ENCODE measurements around the gene EEF1G.

EEF1G gene

GRCh38 chr11:62539238-62539925, 34.3 kb downstream of the EEF1G start:
- no peak for DNase-seq (ENCODE audit: low read depth)

DNA sequence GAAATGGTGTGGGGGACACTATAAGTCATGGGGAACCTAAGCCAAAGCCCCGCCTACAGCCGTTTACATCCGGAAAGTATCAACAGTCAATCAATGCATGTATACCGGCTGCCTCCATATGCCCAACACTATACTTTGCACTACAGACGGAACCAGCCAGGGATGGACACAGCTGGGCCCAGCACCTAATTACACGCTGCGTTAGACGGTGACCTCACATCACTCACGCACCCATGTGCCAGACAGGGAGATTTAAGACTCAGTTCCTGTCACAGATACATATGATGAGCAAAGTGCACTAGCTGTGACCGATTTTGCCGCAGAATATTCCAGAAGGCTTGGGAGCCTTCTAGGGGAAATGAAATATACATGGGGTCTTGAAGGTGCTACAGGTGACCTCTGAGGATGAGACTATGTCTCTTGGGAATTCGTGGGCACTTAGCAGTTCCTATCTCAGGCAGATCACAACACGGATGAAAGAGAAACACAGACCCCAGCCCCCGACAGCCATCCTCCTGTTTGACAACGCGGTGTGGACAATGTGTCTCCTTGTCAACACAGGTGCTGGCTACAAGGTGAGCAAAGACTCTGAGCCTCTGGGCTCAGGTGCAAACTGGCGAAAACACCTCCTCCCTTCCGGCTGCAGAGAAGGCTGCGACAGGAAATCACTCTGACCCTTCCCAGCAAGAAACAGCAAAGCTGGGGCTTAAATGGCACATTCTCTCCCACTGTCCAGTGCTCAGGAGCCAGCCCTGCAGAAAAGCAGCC, 35.0 kb downstream of the EEF1G start:
- DNase-seq (ENCODE audit: low read depth), result no peak

DNA sequence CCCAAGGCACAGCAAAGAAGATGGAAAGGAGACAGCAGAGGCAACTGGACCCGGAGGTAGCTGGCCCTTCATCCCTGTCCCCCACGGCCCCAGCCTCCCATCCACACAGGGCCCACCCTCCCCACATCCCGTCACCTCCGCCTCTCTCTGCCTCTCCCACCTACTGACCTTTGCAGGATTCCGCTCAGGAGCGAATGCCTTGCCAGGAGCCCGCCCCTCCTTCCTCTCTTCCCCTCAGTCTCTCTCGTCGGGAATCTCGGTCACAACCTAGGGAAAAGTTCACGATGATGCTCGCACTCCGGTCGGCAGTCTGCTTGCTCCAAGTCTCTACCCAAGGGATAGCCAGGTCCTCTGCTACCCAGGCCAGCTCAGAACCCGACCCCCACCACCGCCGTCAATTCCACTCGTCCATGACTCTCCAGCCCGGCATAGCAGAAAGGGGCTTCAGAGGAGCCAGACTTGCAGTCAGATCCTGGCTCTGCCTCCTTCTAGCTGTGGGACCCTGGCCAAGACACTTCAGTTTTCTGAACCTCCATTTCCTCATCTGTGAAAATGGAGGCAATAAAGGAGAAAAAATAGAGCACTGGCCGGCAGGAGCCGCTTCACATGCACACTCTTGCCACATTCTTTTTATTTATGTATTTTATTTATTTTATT, 37.3 kb downstream of the EEF1G start:
- DNase-seq (ENCODE audit: low read depth), result no peak

- DNase-seq (ENCODE audit: low read depth), result no peak
Observed at GRCh38 chr11:62535802-62536201, 37.9 kb downstream of the EEF1G start.

DNA sequence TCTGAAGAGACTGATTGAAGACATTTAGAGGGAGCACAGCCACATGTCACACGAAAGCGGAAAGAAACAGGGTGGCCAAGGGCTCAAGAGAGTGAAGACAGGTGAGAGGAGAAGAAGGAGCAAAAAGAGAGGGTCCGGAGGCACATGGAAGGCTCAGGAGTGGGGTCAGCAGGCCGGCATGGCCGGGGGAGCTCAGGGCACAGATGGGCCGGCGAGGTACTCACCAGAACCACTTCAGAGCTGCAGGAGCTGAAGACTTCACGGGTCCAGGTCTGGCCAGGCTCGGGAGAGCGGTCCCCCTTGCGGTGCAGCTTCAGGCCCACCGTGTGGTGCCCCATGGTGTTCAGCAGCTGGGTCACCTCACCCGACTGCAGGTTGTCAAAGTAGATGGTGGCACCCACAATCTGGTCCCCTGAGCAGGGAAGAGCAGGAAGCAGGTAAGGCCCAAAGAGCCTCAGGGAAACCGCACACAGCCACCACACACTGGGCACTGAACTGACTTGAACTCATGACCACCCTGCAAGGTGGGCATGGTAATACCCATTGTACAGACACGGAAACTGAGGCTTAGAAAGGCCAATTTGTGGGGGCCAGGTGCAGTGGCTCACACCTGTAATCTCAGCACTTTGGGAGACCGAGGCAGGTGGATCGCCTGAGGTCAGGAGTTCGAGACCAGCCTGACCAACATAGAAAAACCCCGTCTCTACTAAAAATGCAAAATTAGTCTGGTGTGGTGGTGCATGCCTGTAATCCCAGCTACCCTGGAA, 38.7 kb downstream of the EEF1G start:
- no peak for DNase-seq (ENCODE audit: low read depth)

DNA sequence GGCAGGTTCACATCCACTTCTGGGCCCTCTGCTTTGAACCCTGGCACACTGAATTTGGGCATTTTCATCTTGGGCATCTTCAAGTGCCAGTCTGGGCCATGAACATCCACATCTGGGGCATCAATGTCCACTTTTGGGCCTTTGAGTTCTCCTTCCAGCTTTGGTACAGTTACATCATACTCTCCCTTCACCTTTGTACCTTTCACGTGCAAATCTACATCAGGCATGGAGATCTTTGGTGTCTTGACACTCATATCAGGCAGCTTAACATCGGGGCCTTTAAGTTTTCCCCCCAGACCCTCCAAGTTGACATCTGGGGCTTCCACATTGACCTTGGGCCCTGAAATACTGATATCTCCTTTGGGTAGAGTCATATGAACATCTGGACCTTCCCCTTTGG, 41.6 kb downstream of the EEF1G start:
- no peak for DNase-seq (ENCODE audit: low read depth)

GRCh38 chr11:62516736-62517371, 56.8 kb downstream of the EEF1G start:
- no peak for DNase-seq (ENCODE audit: low read depth)

DNA sequence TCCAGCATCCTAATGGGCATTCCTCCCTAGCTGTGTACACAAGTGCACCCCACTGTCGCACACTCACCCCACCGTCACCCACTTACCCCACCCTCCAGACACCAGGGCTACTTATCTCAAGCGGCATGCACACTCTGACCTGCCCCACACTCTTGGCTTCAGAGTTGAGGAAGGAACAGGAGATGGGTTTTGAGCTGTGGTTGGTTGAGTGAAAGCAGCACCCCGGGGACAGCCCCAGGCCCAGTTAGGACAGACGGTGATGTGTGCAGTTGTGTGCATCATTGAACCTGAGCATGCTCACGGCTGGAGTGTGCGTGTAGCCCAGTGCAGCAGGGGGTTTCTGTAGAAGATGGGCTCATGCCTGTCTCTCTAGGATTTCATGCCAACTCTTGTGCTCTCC, 59.5 kb downstream of the EEF1G start:
- no peak for DNase-seq (ENCODE audit: low read depth)

DNA sequence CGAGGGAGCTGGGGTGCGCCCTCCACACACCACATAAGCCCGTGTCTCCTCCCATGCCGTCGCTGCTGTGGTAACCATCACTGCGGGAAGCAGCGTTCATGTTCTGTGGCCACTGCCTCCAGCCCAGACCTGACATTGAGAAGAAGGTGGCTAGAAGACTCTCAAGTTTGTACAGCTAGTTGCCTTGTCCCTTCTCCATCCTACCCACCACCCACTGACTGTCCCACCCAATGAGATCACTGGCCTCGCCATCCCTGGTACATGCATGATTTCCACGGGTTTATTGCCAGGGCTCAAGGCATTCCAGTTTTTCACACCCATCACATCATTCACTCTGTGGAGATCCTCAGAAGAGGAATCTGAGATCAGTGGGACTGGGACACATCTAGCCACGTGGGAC, 60.1 kb downstream of the EEF1G start:
- no peak for DNase-seq (ENCODE audit: low read depth)

DNA sequence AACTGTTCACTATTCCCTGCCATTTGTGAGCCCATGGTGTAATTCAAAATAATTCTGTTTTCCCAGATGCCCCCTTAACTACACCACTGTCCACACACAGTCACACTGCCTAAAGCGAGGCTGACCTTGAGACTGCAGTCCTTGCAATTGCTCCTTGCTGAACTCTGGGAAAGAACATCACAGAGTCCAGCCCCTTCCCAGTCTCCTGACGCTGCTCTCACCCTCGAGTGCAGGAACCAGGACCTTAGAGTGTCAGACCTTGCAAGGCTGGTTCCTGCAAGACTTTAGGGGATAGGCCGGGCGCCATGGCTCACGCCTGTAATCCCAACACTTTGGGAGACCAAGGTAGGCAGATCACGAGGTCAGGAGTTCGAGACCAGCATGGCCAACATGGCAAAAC, 60.7 kb downstream of the EEF1G start:
- no peak for DNase-seq (ENCODE audit: low read depth)
